Measurements from ENCODE around the gene ZNF454.
A peak's percentile ranks its signal among the peaks of the same experiment; 100 is the strongest.

Gene ZNF454

DNA sequence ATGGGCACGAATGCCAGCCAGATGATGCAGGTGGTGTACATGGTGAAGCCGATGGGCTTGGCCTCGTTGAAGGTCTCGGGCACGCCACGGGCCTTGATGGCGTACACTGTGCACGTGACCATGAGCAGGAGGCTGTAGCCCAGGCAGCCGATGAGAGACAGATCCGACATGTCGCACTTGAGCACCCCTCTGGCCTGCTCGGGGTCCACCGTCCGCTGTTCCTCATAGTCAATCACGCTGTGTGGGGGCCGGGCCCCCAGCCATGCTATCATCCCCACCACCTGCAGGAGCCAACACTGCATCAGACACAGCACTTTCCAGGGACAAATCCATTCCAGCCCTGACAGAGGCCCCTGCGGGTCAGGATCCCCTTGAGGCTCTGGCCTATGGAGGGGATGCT is 41.9 kb downstream of the ZNF454 start:
- no peak for DNase-seq (ENCODE audit: low spot score)
- no peak for ATAC-seq (ENCODE audit: low read depth)

DNA sequence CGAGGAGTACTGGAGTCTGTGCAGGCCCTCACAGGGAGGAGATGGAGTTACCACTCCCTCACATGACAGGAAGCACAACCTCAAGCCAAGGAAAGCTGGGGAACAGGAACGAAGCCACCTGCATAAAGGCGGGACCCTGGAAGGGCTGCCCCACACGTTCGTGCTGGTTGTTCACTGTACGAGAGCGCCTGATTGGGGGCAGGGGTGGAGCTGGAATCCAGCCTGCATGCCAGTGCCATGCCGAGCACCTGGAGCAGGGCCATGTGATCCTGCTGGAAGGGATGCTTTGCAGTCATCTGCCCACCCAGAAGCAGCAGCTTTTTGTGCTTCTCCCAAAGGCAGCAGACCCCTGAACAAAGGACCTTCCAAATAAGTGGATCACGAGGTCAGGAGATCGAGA is 42.7 kb downstream of the ZNF454 start:
- Histone ChIP-seq H3K36me3 (ENCODE audit: low read depth) (no peaks in the 10 kb centered on the region), H3K27me3 (ENCODE audit: insufficient read depth, poor library complexity, severe bottlenecking) (no peaks in the 10 kb centered on the region), H3K9me3 (ENCODE audit: severe bottlenecking) (peaks cover 33% of the 10 kb centered on the region), H3K4me1 (ENCODE audit: insufficient read depth, poor library complexity, severe bottlenecking) (no peaks in the 10 kb centered on the region), H3K4me3 (ENCODE audit: severe bottlenecking) (no peak overlapping the region), H3K27ac (ENCODE audit: poor library complexity, severe bottlenecking) (no peak overlapping the region)
- no peak for DNase-seq (ENCODE audit: low spot score)
- TF ChIP-seq, protein P1, sequence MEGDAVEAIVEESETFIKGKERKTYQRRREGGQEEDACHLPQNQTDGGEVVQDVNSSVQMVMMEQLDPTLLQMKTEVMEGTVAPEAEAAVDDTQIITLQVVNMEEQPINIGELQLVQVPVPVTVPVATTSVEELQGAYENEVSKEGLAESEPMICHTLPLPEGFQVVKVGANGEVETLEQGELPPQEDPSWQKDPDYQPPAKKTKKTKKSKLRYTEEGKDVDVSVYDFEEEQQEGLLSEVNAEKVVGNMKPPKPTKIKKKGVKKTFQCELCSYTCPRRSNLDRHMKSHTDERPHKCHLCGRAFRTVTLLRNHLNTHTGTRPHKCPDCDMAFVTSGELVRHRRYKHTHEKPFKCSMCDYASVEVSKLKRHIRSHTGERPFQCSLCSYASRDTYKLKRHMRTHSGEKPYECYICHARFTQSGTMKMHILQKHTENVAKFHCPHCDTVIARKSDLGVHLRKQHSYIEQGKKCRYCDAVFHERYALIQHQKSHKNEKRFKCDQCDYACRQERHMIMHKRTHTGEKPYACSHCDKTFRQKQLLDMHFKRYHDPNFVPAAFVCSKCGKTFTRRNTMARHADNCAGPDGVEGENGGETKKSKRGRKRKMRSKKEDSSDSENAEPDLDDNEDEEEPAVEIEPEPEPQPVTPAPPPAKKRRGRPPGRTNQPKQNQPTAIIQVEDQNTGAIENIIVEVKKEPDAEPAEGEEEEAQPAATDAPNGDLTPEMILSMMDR (IDR thresholded peaks at IDR 0.05; ENCODE audit: poor library complexity, severe bottlenecking) = no peak
- ATAC-seq (ENCODE audit: low read depth) = no peak

More for the DNA sequence above, 41.9 kb downstream of the ZNF454 start:
- Histone ChIP-seq H3K27me3 (ENCODE audit: insufficient read depth, poor library complexity, severe bottlenecking) (no peaks in the 10 kb centered on the region), H3K9me3 (ENCODE audit: severe bottlenecking) (peaks cover 33% of the 10 kb centered on the region), H3K4me1 (ENCODE audit: insufficient read depth, poor library complexity, severe bottlenecking) (no peaks in the 10 kb centered on the region), H3K4me3 (ENCODE audit: severe bottlenecking) (no peak overlapping the region), H3K36me3 (ENCODE audit: low read depth) (no peaks in the 10 kb centered on the region), H3K27ac (ENCODE audit: poor library complexity, severe bottlenecking) (no peak overlapping the region)
- TF ChIP-seq, protein P1 (IDR thresholded peaks at IDR 0.05; ENCODE audit: poor library complexity, severe bottlenecking) = no peak

DNA sequence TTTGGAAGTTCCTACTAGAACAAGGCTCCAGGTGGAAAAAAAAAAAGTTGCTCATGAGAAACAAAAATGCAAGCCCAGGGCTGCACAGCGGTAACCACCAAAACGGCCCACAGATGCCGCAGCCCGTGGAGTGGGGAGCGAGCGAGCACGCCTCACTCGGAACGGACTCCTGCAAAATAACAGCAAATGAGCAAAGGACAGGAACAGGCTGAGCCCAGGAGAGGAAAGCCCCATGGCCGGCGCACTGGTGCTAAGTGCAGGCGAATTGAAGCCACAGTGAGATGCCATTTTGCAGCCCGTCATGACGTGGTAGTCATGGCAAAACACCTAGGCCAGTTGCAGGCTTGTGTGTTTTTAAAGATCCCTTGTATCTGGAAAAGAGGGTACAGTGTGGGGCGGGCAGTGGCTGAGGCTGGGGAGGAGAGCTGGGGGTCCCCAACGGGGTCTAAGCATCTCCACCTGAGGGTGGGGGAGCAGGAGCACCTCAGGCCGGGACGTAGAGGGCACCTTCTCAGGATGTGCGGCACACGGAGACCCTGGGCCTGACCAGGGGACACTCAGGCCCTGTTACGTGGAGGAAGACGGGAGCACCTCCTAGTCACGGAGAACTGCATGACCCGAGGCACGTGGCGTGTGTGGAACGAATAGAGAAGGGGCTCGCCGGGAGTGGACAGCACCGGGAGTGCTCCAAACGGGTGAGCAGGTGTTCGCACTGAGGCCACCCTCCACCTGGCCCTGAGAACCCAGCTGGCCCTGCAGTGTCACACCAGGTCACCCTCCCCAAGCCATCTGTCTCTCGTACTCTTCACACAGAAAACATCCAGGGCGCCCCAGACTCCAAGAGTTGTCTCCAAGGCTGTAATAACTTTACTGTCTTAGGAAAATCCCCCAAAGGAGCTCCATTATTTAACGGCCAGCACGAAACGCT is 43.4 kb downstream of the ZNF454 start:
- Histone ChIP-seq H3K36me3 (ENCODE audit: low read depth) (no peaks in the 10 kb centered on the region), H3K4me1 (ENCODE audit: insufficient read depth, poor library complexity, severe bottlenecking) (no peaks in the 10 kb centered on the region), H3K4me3 (ENCODE audit: severe bottlenecking) (no peak overlapping the region), H3K27ac (ENCODE audit: poor library complexity, severe bottlenecking) (no peak overlapping the region), H3K27me3 (ENCODE audit: insufficient read depth, poor library complexity, severe bottlenecking) (no peaks in the 10 kb centered on the region), H3K9me3 (ENCODE audit: severe bottlenecking) (peaks cover 36% of the 10 kb centered on the region)
- ATAC-seq (ENCODE audit: low read depth) (no peak), DNase-seq (ENCODE audit: low spot score) (peak; percentile 66)
- TF ChIP-seq, protein P1 (IDR thresholded peaks at IDR 0.05; ENCODE audit: poor library complexity, severe bottlenecking) = no peak

DNA sequence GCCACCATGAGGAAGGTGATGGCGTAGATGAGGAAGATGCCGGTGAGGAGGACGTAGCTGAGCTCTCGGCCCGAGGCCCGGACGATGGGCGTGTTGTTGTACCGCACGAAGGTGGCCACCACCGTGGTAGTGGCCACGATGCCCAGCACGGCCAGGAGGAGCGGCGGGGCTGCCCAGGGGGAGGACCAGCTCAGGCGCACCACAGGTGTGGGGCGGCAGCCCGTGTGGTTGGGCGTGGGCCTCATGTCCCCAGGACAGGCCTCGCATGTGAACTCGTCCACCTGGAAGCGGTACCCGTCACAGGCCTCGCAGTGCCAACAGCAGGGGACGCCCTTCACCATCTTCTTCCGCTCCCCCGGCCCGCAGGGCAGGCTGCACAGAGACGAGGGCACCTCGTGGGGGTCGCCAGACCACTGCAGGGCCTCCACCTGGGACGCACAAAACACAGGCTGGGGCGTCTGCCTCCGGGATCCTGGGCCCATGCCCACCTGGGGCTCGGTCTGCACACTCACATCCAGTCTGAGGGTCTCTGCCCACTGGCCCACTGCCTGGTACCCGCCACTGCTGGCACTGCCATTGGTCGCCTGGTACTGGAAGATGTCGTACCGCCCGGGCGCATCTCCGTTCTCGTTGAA is 45.4 kb downstream of the ZNF454 start:
- TF ChIP-seq, protein P1 (IDR thresholded peaks at IDR 0.05; ENCODE audit: poor library complexity, severe bottlenecking) = no peak
- Histone ChIP-seq H3K36me3 (ENCODE audit: low read depth) (no peaks in the 10 kb centered on the region), H3K4me3 (ENCODE audit: severe bottlenecking) (no peak overlapping the region), H3K27me3 (ENCODE audit: insufficient read depth, poor library complexity, severe bottlenecking) (no peaks in the 10 kb centered on the region), H3K9me3 (ENCODE audit: severe bottlenecking) (peaks cover 46% of the 10 kb centered on the region), H3K4me1 (ENCODE audit: insufficient read depth, poor library complexity, severe bottlenecking) (no peaks in the 10 kb centered on the region), H3K27ac (ENCODE audit: poor library complexity, severe bottlenecking) (no peak overlapping the region)
- no peak for ATAC-seq (ENCODE audit: low read depth)
- DNase-seq (ENCODE audit: low spot score) = peak; percentile 69
